ENCODE results near the gene ZFPL1. TPM values are rescaled to one million over a fixed set of nuclear protein-coding genes. Genes with fewer than 3 reads are reported as not detected.

ZFPL1 gene
- total and polyA plus RNA-seq, 12 donors = 33.7 to 90.3 (median 42.4) TPM

DNA sequence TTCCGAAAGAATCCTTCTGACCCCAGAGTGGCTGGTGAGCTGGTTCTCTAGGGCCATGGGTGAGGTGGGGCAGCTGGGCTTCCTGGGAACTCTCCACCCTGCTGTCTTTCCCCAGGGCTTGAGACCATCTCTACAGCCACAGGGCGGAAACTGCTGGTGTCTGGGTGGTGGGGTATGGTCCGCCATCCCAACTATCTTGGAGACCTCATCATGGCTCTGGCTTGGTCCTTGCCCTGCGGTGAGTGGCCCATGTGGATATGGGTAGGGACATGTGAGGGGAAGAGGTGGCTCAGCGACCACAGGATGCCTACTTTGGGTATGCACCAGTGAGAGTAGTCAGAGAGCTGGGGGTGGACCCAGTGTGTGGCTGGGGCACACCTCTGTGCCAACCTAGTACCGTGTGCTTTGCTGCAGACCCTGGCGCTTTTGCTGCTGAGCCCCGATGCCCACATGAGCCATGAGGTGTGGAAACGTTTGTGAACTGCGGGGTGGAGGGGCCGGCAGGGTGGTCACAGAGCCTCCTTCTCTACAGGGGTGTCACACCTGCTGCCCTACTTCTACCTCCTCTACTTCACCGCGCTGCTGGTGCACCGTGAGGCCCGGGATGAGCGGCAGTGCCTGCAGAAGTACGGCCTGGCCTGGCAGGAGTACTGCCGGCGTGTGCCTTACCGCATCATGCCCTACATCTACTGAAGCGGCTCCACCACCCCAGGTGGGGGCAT, 31.5 kb downstream of the ZFPL1 start:
- no peaks in the 10 kb centered on the region for H3K9me3 ChIP-seq (replicated peaks in 1 of 3)
- no peaks in the 10 kb centered on the region for H3K27me3 ChIP-seq
- TF ChIP-seq POLR2A (IDR thresholded peaks at IDR 0.05) (no peak), CTCF (IDR thresholded peaks at IDR 0.05) (no peak)
- peaks cover 0 to 34% of the 10 kb centered on the region in 2 donors for H3K36me3 ChIP-seq (replicated peaks in 1 of 2)
- H3K4me3 ChIP-seq = no peak overlapping the region
- H3K27ac ChIP-seq = peak overlapping the region in 3 of 5 donors; percentile 89 to 95 (median 94)
- DNase-seq = peak in 3 of 7 donors; percentile 12 to 45 (median 39)
- intact Hi-C loops (cut with DNase I) = no loop called here
- H3K4me1 ChIP-seq (replicated peaks in 1 of 2) = peaks cover 48 to 62% of the 10 kb centered on the region in 2 donors
- 83 to 92% (median 91%) methylated on average over 10 to 21 of the region's 21 CpGs for WGBS, 4 donors

DNA sequence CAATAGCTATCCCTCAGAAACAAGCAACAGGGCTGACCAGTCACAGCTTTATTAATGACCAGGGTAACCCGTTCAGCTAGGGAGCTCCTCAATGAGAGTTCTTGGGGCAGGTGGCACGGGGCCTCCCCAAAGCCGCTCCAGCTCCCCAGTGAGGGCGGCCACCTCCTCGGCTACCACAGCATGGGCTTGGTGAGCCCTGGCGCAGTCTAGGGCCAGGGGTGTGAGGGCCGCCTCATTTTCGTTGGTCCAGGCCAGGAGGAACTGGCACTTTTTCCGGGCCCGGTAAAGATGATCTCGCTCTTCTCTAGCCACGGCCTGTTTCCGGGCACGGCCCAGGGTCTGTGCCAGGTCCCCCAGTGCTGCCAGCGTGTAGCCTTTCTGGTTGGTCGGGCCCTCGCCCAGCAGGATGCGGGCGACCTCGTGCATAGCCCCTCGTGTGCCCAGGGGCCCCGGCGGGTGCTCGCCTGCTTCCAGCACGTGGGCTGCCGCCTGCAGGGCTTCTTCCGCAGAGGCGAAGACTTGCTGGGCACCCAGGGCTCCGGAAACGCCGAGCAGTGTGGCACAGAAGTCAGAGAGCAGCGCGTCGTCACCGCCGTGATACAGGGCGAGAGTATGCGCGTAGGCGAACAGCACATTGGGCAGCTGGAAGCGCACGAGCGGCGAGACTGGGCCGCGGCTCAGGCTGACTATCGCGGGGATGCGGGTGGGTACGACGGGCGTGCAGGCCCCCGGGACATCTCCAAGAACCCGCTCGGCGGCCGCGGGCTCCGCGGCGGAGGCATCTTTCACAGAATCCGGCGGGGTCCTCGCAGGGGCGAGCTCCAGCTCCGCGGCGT, 32.6 kb downstream of the ZFPL1 start:
- H3K4me3 ChIP-seq = peak overlapping the region in 3 of 4 donors; percentile 51 to 95 (median 85)
- WGBS, 4 donors = 4 to 65% (median 17%) methylated on average over 18 to 68 of the region's 68 CpGs
- H3K27me3 ChIP-seq = no peaks in the 10 kb centered on the region
- H3K9me3 ChIP-seq (replicated peaks in 1 of 3) = no peaks in the 10 kb centered on the region
- peak; percentile 63 to 85 (median 80) for DNase-seq
- no peak for TF ChIP-seq CTCF (IDR thresholded peaks at IDR 0.05)
- peak in 1 of 2 donors; percentile 79 for TF ChIP-seq POLR2A (IDR thresholded peaks at IDR 0.05)
- H3K27ac ChIP-seq = peak overlapping the region; percentile 57 to 95 (median 94)
- peaks cover 44 to 61% of the 10 kb centered on the region in 2 donors for H3K4me1 ChIP-seq (replicated peaks in 1 of 2)
- intact Hi-C loops (cut with DNase I) = no loop called here
- peaks cover 0 to 37% of the 10 kb centered on the region in 2 donors for H3K36me3 ChIP-seq (replicated peaks in 1 of 2)

DNA sequence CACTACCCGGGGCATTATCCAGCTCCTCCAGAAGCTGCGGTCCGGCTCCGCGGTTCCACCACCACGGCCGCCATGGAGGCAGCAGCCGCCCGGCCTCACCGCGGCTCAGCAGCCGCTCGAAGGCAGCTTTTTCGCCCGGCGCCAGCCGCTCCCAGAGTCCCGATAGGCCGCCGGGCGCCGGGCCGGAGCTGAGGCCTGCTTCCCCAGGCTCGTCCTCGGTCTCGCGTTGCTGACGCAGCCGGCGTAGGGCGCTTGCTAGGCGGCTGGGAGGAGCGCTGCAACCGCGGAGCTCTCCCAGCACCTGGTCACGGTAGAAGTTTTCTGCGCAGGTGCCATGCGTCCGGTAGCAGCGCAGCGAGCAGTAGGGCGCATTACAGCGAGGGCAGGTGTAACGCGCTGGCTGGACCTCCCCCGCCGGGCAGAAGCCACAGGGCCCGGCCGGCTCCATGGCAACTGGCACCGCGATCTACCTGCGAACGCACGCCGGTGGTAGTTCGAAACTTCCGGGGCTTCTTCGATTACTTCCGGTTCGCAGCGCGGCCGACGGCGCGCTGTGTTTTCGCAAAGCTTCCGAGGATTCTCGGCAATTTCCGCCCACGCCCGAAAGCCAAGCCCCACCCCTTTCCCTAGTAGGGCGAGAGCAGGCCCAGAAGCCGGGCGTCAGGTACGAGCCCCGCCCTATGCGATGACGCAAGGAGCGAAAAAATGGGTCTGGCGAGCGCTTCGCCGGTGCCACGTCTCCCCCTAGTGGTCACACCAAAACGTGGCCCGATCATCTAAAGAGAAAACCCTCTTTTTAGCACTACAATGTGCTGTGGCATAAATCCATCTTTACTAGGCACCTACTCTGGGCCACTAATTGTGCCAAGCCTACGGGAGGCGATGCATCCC, 33.4 kb downstream of the ZFPL1 start, which contains the start of gene ZNHIT2:
TSS of gene ZNHIT2 (minus strand) at position 496 of the 891 bp plus-strand sequence. CDS start at position 448, 48 bp downstream.
- peak; percentile 99 to 100 (median 99) for DNase-seq
- intact Hi-C loops (cut with DNase I) = no loop called here
- H3K9me3 ChIP-seq (replicated peaks in 1 of 3) = no peaks in the 10 kb centered on the region
- no peaks in the 10 kb centered on the region for H3K27me3 ChIP-seq
- peaks cover 44 to 56% of the 10 kb centered on the region in 2 donors for H3K4me1 ChIP-seq (replicated peaks in 1 of 2)
- peak within 1 kb of the TSS; percentile 57 to 95 (median 94) for H3K27ac ChIP-seq
- WGBS, 4 donors = 1 to 2% (median 1%) methylated on average over 17 to 89 of the region's 89 CpGs
- H3K36me3 ChIP-seq (replicated peaks in 1 of 2) = peaks cover 0 to 37% of the 10 kb centered on the region in 2 donors
- H3K4me3 ChIP-seq = peak within 1 kb of the TSS; percentile 44 to 95 (median 68)
- peak; percentile 70 to 86 for TF ChIP-seq POLR2A (IDR thresholded peaks at IDR 0.05)
- TF ChIP-seq CTCF (IDR thresholded peaks at IDR 0.05) = peak; percentile 93 to 99 (median 95)

All from adrenal gland (tissue), 12 donors.